ENCODE data around the gene HTR3C.

HTR3C gene

GRCh38 chr3:184092199-184092598, 39.4 kb downstream of the HTR3C start:
- Histone ChIP-seq H3K27ac (ENCODE audit: low read length) (no peak overlapping the region), H3K4me3 (ENCODE audit: low read length in 2 of 2) (no peak overlapping the region), H3K36me3 (ENCODE audit: control insufficient read depth in 2 of 2, insufficient read depth in 2 of 2, low read length in 2 of 2) (no peaks in the 10 kb centered on the region), H3K27me3 (ENCODE audit: control insufficient read depth in 1 of 2, insufficient read depth in 2 of 2, low read length in 2 of 2) (no peaks in the 10 kb centered on the region), H3K4me1 (ENCODE audit: control insufficient read depth, insufficient read depth, low read length) (no peaks in the 10 kb centered on the region), H3K9ac (ENCODE audit: low read length in 2 of 2) (no peak overlapping the region), H3K9me3 (ENCODE audit: control insufficient read depth in 2 of 2, low read length in 2 of 2) (peaks cover 0 to 4% of the 10 kb centered on the region in 2 donors)

DNA sequence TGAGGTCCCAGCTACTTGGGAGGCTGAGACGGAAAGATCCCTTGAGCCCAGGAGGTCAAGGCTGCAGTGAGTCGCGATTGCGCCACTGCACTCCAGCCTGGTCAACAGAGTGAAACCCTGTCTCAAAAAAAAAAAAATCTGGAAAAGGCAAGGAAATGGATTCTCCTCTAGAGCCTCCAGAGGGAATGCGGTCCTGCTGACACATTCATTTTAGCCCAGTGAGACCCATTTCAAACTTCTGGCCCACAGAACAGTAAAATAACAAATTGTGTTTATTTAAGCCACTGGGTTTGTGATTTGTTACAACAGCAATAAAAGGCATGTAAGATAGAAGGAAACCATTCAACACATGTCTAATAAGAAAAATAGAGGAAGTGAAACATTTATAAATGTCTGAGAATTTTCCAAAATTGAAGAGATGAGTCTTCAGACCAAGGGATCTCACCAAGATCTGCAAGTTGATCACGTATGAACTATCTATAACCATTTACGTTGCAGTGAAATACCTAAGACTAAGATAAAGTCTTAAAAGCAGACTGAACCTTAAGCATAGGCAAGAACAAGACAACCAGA, 44.0 kb downstream of the HTR3C start, which contains the start of gene HTR3E:
Gene HTR3E, plus strand, starts transcription at position 254 of the 573 bp plus-strand sequence. CDS start 466 bp downstream, outside the sequence.
- Histone ChIP-seq H3K4me1 (ENCODE audit: control insufficient read depth, insufficient read depth, low read length) (no peaks in the 10 kb centered on the region), H3K4me3 (ENCODE audit: low read length in 2 of 2) (no peak within 1 kb of the TSS), H3K36me3 (ENCODE audit: control insufficient read depth in 2 of 2, insufficient read depth in 2 of 2, low read length in 2 of 2) (no peaks in the 10 kb centered on the region), H3K9me3 (ENCODE audit: control insufficient read depth in 2 of 2, low read length in 2 of 2) (peaks cover 0 to 4% of the 10 kb centered on the region in 2 donors), H3K27ac (ENCODE audit: low read length) (no peak within 1 kb of the TSS), H3K9ac (ENCODE audit: low read length in 2 of 2) (no peak within 1 kb of the TSS), H3K27me3 (ENCODE audit: control insufficient read depth in 1 of 2, insufficient read depth in 2 of 2, low read length in 2 of 2) (no peaks in the 10 kb centered on the region)

GRCh38 chr3:184097556-184097955, 44.7 kb downstream of the HTR3C start:
- Histone ChIP-seq H3K4me1 (ENCODE audit: control insufficient read depth, insufficient read depth, low read length) (no peaks in the 10 kb centered on the region), H3K9ac (ENCODE audit: low read length in 2 of 2) (no peak overlapping the region), H3K36me3 (ENCODE audit: control insufficient read depth in 2 of 2, insufficient read depth in 2 of 2, low read length in 2 of 2) (no peaks in the 10 kb centered on the region), H3K27ac (ENCODE audit: low read length) (no peak overlapping the region), H3K9me3 (ENCODE audit: control insufficient read depth in 2 of 2, low read length in 2 of 2) (peaks cover 0 to under 1% of the 10 kb centered on the region in 2 donors), H3K27me3 (ENCODE audit: control insufficient read depth in 1 of 2, insufficient read depth in 2 of 2, low read length in 2 of 2) (no peaks in the 10 kb centered on the region), H3K4me3 (ENCODE audit: low read length in 2 of 2) (no peak overlapping the region)

DNA sequence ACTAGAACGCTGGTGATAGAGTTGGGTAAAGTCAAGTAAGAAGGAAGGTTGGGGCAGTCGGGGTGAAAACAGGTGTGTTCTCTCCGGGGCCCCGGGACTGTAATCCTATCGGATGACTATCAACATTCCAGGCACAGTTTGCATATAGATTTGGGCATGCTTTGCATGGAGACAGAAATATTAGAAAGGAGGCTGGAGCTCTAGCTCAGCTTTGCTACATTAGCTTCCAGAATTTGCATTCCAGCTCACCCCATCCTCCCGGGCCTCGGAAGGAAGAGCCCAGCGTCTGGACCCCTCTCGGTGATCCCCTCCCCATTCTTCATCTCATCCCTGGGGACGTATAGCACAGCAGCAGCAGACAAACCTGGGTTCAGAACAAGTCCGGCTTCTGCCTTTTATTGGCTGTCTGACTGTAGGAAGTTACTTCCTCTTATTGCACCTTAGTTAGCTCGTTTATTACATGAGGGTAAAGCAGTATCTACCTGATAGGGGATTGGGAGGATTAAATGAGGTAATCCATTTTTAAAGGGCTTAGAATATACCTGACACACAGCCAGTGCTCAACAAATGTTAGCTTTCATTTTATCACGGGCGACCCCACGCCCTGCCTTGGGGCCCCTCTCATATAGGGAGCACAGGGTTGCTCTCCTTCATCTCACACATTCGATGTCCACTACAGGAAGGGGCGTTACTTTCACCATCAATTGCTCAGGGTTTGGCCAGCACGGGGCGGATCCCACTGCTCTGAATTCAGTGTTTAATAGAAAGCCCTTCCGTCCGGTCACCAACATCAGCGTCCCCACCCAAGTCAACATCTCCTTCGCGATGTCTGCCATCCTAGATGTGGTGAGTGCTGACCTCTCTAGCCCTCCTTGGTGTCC, 47.2 kb downstream of the HTR3C start:
- Histone ChIP-seq H3K27me3 (ENCODE audit: control insufficient read depth in 1 of 2, insufficient read depth in 2 of 2, low read length in 2 of 2) (no peaks in the 10 kb centered on the region), H3K27ac (ENCODE audit: low read length) (no peak overlapping the region), H3K9ac (ENCODE audit: low read length in 2 of 2) (no peak overlapping the region), H3K4me1 (ENCODE audit: control insufficient read depth, insufficient read depth, low read length) (no peaks in the 10 kb centered on the region), H3K36me3 (ENCODE audit: control insufficient read depth in 2 of 2, insufficient read depth in 2 of 2, low read length in 2 of 2) (no peaks in the 10 kb centered on the region), H3K4me3 (ENCODE audit: low read length in 2 of 2) (no peak overlapping the region), H3K9me3 (ENCODE audit: control insufficient read depth in 2 of 2, low read length in 2 of 2) (no peaks in the 10 kb centered on the region)
